HG02610 (cell line): Measurements from ENCODE around the gene BLM.

ENCODE experiments used
- ATAC-seq: cut with Tn5 transposase; IDR thresholded peaks from one replicate; pipeline ENCODE4 v1.9.1; 2021; ENCODE audit warnings: mild to moderate bottlenecking, moderate library complexity; ENCODE audit not compliant: unreplicated experiment

The BLM gene

DNA sequence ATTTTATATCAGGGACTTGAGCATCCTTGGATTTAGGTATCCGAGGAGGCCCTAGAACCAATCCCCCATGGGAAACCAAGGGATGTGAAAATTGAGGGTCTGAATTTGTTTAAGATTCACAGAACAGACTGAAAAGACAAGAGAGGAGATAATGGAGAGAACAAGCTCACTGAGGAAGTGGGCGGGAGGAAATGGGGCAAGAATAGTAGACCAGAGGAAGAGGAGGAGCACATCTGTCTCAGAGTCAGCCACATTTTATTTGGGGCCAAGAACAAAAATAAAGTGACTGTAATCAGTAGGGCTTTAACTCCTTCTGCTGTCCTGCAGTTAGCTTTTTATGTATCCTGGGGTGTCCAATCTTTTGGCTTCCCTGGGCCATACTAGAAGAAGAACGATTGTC, 63.8 kb downstream of the BLM start:
- no peak for ATAC-seq

DNA sequence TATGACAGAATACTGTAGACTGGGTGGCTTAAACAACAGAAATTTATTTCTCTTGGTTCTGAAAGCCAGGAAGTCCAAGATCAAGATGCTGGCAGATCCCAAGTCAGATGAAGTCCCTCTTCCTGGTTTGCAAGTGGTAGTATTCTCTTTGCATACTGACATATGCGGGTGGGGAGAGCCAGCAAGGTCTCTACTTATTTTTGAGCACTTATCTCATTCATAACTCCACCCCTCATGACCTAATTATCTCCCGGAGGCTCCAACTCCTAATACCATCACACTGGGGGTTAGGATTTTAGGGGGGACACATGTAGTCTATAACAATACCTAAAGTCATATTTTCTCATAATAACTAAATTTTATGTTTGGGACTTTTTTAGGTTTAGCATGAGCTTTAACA, 65.3 kb downstream of the BLM start:
- no peak for ATAC-seq

DNA sequence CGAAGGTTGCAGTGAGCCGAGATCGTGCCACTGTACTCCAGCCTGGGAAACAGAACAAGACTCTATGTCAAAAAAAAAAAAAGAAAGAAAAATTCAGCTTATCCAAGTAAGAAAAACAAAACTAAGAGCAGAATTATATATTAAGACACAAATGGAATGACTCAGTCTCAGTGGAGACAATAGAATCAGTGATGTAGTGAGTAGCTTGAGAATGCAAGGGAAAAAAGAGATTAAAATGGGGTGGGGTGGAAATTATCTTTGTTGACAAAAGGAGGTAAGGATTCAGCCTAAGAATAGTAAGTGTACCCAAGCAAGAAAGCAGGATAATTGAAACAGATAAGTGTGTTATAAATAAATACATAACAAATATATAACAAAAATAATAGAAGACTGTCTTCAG, 70.7 kb downstream of the BLM start:
- ATAC-seq, result no peak

DNA sequence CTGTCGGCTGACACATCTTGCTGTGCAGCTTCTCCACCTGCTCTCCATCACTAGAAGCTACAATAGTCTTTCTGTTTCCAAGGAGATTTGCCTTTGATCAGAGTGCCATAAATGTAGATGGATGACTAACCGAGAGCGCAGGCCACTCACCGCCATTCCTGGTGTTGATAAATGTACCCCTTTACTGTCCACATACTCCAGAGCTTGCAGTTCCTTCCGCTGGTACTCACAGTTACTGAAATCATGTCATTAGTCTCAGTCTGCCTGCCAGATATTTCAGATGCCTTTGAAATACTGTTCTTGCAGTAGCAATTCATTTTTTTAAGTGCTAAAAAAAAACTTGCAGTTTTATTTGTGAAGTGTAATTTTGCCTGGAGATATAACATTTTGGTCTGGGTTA, 72.3 kb downstream of the BLM start:
- ATAC-seq, result no peak

DNA sequence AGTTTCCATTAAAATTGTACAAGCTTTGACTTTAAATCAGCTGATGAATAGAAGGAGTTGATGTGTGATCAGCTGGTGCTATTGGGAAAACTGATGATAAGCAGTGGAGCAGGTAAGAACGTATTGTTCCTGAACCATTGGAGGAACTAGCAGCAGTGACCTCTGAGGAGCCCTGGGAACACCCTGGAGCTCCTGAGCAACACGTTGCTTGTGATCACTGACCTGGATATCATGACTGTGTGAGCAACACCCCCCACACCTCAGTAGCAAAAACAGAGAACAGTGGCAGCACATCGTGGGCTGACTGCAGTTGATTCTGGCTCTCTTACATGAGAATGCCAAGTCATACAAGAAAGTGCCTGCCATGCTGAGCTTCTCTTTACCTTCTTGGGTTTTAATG, 72.9 kb downstream of the BLM start:
- ATAC-seq, result no peak

DNA sequence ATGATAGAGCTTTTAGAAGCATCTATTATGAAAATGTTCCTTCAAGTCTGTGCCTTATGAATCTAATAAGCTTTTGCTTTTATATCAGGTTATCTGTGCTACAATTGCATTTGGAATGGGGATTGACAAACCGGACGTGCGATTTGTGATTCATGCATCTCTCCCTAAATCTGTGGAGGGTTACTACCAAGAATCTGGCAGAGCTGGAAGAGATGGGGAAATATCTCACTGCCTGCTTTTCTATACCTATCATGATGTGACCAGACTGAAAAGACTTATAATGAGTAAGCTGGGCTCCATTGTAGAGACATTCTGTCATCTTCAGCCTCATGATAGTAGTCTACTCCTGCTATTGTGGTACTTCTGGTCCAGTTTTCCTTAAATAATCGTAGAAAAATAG, 73.4 kb downstream of the BLM start:
- ATAC-seq, result no peak

DNA sequence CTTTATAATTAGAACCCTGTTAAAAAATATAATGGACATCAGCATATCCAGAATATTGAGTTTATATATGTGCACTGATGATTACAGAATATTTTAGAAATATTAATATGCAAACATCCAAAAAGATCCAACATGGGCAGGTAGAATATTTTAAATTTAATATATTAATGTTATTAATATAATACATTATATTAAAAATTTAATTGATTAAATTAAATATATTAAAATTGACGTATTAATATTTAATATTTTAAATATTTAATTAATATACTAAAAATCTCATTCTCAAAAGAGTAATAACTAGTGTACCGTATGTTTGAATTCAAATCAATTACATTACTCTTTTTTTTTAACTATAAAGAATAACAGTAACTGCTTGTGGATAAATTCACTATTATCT, 77.4 kb downstream of the BLM start:
- no peak for ATAC-seq

DNA sequence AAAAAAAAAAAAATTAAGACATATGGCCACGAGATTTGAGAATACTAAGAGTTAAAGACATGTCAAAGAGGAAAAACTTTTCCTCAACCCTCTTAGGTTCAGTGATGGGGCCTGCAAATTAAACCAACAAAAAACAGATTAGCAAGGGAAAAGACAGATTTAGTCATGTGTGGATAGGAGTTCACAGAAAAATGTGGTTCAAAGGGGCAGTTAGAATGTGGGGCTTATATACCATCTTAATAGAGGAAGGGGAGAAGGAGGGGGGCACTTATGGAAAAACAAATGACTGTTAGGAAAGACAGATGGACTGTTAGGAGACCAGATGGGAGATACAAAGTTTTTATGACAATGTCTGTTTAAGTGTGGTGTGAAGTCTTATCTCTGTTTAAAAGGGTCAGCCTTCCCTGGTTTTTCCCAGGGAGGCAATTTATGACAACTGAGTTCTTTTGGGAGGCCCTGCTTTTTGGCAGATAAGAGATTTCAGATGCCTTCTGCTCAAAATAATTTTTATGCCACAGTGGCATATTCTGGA, 82.6 kb downstream of the BLM start:
- ATAC-seq, result no peak

DNA sequence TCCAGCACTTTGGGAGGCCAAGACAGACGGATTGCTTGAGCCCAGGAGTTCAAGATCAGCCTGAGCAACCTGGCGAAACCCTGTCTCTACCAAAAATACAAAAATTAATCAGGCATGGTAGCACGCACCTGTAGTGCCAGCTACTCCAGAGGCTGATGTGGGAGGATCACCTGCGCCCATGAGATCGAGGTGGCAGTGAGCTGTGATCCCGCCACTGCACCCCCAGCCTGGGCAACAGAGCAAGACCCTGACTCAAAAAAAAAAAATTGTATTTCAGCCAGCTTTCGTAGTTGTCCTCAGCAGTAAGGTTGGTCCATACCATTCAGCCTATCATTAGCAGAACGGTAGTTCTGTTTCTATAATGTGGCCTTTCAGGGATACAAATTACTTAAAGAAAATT, 84.7 kb downstream of the BLM start:
- no peak for ATAC-seq

DNA sequence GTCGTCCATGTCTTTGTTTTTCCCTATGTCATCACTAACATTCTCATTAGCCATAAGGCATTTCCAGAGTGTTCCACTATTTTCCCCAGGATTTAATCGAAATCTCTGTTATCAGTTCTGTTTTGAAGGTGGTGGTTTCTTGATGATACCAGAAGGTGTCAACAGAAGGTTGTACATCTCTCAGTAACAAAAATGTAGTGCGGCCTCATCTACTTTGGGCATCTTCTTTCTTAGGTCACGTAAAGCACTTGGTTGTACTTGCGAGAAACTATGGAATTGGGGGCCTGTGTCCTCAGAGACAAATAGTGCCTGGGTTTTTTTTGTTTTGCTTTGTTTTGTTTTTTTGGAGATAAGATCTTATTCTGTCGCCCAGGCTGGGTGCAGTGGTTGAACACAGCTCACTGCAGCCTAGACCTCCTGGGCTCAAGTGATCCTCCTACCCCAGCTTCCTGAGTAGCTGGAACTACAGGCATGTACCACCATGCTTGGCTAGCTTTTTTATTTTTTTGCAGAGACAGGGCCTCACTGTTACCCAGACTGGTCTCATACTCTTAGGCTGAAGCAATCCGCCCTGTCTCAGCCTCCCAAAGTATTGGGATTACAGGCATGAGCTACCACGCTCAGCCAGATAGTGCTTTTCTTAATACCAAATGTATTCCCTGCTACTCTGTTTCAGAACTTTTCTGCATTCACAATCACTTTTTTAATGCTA, 90.1 kb downstream of the BLM start:
- no peak for ATAC-seq

DNA sequence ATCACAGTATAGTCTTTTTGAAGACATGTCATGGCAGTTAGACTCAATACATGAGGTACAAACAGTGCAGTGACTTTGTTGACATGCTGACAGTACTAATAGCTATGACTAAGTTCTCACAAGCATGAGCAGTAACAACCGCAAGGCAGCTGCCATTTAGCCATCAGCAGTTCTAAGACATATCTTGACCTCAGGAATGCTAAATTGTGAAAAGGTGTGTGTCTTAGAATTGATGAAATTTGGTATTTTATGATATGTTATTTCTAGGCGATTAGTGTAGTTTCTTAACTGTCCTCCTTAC, 90.6 kb downstream of the BLM start:
- no peak for ATAC-seq

DNA sequence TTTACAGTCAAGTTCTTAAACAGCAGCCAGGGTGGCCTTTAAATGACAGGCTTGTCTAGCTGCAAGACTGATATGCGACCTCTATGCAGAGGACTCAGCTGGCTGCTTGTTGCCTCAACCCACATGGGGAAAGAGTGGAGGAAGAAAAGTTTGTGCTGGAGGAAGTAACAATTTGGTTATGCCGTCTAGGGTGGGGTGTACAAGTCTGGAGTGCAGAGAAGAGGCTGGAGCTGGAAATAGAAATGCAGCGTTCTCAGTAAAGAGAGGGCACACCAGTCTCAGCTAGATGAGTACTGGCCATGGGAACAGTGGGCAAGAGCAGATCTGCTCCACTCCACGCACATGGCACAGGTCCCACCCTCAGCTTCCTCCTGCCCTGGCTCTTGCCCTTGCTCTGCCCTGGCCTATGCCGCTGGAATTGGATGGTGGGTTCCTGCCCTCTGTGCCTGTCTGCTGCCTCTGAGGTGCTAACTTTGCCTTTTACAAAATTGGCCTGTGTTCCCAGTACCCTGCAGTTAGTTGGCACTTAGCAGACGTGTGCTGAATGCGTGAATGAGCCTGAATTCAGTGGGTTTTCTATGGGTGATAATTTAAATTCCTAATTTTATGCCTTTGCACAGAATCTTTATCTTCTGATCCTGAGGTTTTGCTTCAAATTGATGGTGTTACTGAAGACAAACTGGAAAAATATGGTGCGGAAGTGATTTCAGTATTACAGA, 91.5 kb downstream of the BLM start:
- no peak for ATAC-seq

DNA sequence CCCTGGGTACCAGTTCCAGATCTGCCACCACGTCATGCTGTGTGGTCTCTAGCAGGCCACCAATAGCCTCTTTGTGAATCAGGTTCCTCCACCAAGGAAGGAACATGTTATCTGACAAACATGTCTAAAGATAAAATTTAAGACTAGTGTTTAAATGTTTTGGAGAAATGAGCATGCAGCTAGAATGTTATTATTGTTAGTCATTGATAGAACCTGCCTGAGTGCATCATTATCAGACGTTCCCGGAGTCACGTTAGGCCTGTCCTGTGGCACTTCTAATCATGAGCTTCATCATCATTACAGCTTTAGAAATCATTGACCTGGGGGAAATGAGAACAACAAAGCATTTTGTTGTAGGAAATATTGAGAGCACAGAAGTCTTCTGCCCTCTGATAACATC, 92.4 kb downstream of the BLM start:
- no peak for ATAC-seq

DNA sequence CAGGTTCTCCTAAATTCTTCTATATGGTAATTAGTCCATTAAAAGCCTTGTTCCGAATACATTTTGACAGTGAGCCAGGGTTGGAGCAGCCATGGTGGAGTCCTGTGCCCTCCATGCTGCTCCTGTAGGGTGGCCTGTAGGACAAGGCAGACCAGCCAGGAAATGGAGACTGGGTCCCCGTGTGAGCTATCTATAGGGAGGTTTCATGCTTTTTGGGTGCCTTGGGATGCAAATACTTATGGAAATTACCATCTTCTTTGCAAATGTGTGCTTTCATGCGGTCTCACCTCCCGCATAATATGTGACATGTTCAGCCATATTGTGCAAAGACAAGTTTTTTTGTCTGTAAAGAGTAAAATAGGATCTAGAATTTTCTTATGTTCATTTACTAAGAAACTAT, 93.2 kb downstream of the BLM start:
- ATAC-seq, result no peak

DNA sequence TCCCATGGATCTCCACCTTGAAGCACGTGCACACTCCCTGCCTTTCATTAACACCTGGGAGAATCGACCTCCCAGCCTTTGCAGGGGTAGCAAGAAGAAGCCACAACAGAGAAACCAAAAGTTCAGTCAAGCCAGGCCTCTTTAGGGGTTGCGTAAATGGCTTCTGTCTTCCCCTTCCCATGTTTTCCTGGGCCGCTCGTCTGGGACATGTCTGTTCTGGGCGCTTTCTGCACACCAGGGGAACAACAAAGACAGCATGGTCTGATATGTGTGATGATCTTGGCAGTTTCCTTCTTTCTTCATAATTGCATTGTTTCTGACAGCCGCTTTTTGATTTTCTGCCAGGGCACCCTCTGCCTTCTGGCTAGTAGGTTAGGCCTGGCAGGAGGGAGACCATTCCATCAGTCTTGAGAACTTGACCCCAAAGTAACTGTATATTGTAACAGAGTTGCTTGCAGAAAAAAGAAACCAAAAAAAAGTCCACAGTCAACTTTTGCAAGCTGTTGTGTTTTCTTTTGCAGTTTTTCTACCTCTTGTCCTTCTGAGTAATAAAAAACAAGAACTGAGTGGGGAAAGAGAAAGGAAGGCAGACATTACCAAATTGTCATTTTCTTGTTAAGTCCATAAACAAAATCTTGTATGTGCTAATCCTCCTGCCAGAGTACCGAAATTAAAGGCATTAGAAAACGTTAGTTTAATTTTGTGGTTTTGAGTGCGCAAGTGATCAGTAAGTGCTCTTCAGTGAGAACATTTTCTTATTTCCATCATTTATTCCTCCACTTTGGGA, 95.2 kb downstream of the BLM start:
- no peak for ATAC-seq

DNA sequence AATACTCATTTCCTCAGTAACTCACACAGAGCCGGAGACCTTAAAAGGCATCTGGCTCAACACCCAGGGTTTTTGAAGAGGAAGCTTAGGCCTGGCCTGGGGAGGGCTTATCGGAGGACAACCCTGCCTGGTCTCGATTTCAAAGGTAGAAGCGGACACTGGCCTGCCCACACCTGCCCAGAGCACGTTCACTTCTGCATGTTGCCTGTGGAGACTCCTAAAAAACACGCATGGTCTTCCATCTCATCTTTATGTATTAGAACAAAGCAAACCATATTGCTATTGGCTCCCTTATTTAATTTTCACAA, 95.8 kb downstream of the BLM start:
- ATAC-seq, result no peak

DNA sequence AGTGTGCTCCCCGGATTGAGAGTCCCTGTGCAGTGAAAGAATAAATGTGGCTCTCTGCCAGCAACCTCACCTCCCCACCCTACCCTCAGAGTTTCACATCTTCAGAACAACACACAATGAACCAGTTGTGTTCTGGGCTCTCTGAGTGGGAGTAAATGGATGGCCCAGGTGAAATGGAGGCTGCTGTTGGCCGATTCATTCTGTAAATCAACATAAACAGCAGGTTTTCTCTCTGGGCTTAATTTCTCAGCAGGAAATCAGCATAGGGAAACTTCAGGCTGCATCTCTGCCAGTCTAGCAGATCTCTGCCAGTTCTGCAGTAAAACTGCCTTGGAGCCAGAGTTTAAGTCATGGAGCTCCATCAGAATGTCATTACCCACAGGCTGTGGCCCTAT, 96.6 kb downstream of the BLM start:
- no peak for ATAC-seq

DNA sequence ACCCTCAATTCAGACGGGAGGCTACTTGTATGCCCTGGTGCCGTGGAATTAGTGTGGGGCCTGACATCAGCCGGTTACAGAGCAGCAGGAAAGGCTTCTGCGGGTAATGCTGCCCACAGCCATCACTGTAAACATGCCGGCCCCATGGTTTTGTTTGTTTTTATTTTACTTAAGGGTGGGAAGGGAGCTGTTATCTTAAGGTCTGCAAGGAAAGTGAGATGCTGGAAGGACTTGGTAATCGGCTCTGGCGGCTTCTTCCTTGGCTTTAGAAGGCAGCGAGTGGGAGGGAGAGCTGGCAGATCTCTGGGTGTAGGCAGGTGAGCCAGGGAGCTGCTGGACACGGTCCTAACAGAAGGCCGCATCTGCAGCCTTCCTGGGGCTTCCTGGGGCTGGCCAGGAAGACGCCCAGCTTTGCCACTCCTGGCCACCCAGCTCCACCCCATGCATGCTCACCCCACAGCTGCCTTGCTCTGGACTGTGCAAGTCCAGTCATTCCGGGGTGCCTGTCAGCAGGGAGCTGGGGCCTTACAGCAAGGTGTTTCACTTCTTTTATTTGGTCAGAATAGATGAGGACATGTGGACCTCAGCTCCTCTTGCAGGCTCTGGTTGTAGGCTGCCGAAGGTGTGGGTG, 97.2 kb downstream of the BLM start:
- ATAC-seq, result no peak

DNA sequence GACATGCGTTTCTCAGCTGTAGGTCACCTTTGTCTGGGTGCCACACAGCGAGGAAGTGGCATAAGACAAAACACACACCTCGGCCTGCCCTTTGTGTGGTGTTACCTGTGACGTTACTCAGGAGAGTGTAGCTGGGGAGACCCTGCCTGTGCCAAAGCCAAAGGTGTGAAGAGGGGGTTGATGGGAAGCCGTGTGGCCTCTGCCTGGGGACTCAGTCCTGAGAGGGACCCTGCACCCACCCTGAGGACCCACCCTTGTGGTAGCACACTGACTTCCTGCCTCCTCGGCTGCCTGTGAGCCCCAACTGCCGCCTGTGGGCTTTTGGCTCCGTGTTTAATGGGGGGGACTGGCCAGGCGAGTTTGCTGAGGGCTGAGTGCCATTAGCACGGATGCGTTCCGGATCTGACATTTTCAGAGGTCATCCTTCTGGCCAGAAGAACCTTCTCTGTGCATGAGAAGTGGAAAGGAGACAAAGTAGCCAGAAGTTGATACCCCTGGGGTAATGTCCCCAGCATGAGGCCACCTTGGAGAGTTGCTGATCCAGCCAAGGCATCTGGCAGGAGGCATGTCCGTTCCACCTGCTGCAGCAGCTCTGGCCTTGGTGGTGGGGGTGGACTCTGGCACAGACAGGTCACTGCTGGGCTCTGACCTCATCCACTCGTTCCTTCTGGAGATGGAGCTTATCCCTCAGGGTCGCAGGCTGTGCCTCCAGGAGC, 99.4 kb downstream of the BLM start:
- no peak for ATAC-seq

DNA sequence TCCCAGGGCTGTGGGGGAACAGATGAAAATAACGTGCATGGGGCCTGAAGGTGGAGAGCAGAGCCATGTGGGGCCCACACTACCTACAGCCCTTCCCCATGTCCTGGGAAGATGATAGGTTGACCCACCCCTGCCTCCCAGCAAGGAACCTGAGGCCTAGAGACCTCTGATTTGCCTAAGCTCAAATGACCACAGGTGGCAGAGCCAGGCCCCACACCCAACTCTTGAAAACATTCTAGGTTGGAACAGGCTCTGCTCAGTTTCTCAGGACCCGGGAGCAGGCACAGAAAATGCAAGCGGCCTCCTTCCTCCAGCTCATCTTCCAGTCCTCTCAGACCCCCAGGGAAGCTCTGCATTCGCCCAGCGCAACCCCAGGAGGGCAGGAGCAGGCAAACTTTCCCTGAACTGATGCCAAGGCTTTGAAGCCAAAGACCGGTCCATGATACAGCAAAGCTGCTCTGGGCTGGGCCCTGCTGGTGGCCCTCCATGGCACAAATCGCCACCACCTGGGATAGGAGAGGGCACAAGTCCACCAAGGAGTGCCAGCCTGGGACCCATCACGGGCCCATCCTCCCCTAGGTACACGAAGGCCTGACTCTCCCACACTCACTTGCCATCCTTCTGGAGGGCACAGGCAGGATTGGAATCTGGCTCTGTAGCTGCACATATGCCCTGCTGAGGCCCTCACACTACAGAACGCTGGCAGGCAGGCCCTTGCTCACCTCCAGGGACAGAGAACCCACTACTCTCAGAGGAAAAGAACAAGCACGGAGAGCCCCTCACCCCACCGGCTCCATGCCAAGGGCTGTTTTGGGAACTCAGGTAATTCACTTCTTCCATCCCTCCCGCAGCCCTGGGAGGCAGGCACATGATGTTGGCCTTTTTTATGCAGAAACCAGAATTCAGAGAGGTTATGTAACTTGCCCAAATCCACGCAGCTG, 100.2 kb downstream of the BLM start:
- ATAC-seq, result no peak
